Heart right ventricle (tissue), 16 donors: ENCODE results near the gene CATSPER3. TPM values are rescaled to one million over a fixed set of nuclear protein-coding genes. Genes with fewer than 3 reads are reported as not detected.

Source experiments
- ATAC-seq, 8 donors: fragments of 200-7000 bp; cut with Tn5 transposase; one replicate each; pipeline ENCODE4 v1.9.1; 2020; ENCODE audit warnings: mild to moderate bottlenecking in 8 of 8, moderate library complexity in 8 of 8, moderate number of reproducible peaks in 1 of 8
- DNase-seq, 2 donors: peaks; one replicate each; pipeline ENCODE4 v3.0.0-alpha.2; 2020
- H3K27ac ChIP-seq, 10 donors: fragments of 200-600 bp; sonication (generic) in 2 of 10; one replicate each; pipeline versions ENCODE4 v1.5.0 to v1.8.0; 2020 to 2022; ENCODE audit warnings: mild to moderate bottlenecking in 3 of 10
- H3K27me3 ChIP-seq, 7 donors: fragments of 200-600 bp; one replicate each; pipeline ENCODE4 v1.8.0; 2021 to 2022; ENCODE audit warnings: mild to moderate bottlenecking in 2 of 7
- H3K36me3 ChIP-seq, 9 donors: fragments of 200-600 bp; sonication (generic) in 1 of 9; one replicate each; pipeline versions ENCODE4 v1.5.0 to v1.8.0; 2020 to 2022; ENCODE audit warnings: mild to moderate bottlenecking in 2 of 9
- H3K4me1 ChIP-seq, 9 donors: fragments of 200-600 bp; sonication (generic) in 1 of 9; one replicate each; pipeline versions ENCODE4 v1.5.0 to v1.8.0; 2020 to 2022; ENCODE audit warnings: mild to moderate bottlenecking in 4 of 9
- H3K4me3 ChIP-seq, 10 donors: fragments of 200-600 bp; sonication (generic) in 2 of 10; one replicate each; pipeline versions ENCODE4 v1.5.0 to v1.8.0; 2020 to 2022; ENCODE audit warnings: mild to moderate bottlenecking in 7 of 10, moderate library complexity in 2 of 10
- H3K9me3 ChIP-seq, 11 donors: fragments of 200-600 bp in 10 of 11; sonication (generic) in 2 of 11; one replicate each; pipeline versions ENCODE4 v1.5.0 to v1.8.0; 2013 to 2022; ENCODE audit warnings: mild to moderate bottlenecking in 2 of 11, control low read depth in 1 of 11, moderate library complexity in 1 of 11
- WGBS, 2 donors: extraction: QIAGEN DNeasy Blood & Tissue Kit; methylation state at CpG; one replicate each; pipeline ENCODE4 v1.1.7; 2013; ENCODE audit warnings: inconsistent platforms in 1 of 2; 5-methylcytosine and 5-hydroxymethylcytosine counted together
- intact Hi-C, 10 donors: fragments of 100-400 bp; cut with DNase I; formaldehyde crosslinking; loops; one replicate each; pipeline versions ENCODE4 v1.11.1 to v1.14.2; 2022
- polyA plus RNA-seq, 2 donors: library from polyadenylated mRNA; stranded (reverse); fragments of 200-250 nt; gene quantifications; one replicate each; pipeline ENCODE4 v1.2.3, GENCODE V29; 2013
- total RNA-seq, 10 donors: library from RNA; stranded (reverse); fragmentation: NEBNext Ultra II Directional in 3 of 10; extraction: Animal tissue kit (Norgen Biotek cat#: 25700) in 3 of 10; gene quantifications; one replicate each; pipeline versions ENCODE4 v1.2.1 to v1.2.4, GENCODE V29; 2021 to 2023
- TF ChIP-seq, protein P1 (sequence below), 9 donors: fragments of 200-600 bp; sonication (generic) in 2 of 9; IDR thresholded peaks; one replicate each; pipeline versions ENCODE4 v1.5.0 to v1.8.0; 2021 to 2022; ENCODE audit warnings: antibody characterized with exemption in 9 of 9, mild to moderate bottlenecking in 5 of 9, moderate library complexity in 1 of 9
- donor health status: Arrhythmogenic right ventricular cardiomyopathy.
- donor health status: ischemic (EF 13 %, LVEDD 7.1; RV severe dilation, severe dysfunction).
- donor health status: healthy with polysubstance abuse.
- donor health status: DM: no; HTN: yes; CAD: no.
- donor health status: DM: no; HTN: no; CAD: no.
- donor health status: ischemic (EF 25% LVEDD 6.9; RV normal size, moderate dysfunction).
- donor health status: ischemic (EF 25% LVEDD 5.7; RV mildly dilated, moderate dysfunction).
- donor health status: healthy.
- donor health status: DM: yes; HTN: yes; CAD: no.
- donor health status: Ischemic cardiomyopathy.
- donor health status: ischemic (EF 35%, LVEDD 5.7; RV mildly dilated, moderate dysfunction).
- donor health status: nonischemic (EF 11% LVEDD 7.7; RV severe dilation, severe dysfunction).
- donor health status: DM: yes; HTN: yes; CAD: no.
- donor health status: PGD.
- donor health status: ischemic (EF 29% LVEDD 5.4; RV normal size, mild dysfunction).
- donor health status: nonischemic (EF 23%, LVEDD 6.1; RV moderate dilation, normal function).

The CATSPER3 gene
- total and polyA plus RNA-seq, 12 donors: 0.37 to 1.1 (median 0.72) TPM

DNA sequence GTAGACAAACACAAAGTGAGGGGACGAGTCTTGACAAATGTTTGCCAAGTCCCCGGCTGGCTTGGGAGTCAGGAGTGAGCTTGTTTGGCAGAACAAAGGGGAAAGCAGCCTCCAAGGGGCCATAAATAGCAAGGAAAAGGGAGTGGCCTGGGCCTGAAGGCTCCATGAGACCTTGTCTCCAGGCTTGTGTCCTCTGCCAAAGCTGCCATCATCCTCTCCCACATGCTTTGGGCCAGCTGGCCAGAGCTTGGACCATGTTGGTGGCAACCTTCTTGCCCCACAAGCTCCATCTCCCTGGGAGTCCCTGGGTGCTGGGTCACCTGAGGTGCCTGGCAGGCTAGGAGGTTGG is 79.6 kb downstream of the CATSPER3 start:
- Histone ChIP-seq H3K27ac (no peak overlapping the region), H3K27me3 (peaks cover 13 to 100% (median 99%) of the 10 kb centered on the region in 7 donors), H3K36me3 (no peaks in the 10 kb centered on the region), H3K4me1 (peaks cover 0 to 5% (median 0%) of the 10 kb centered on the region in 9 donors), H3K9me3 (no peaks in the 10 kb centered on the region), H3K4me3 (no peak overlapping the region)
- ATAC-seq: no peak
- intact Hi-C loops: no loop called here
- WGBS, 2 donors: 51 to 57% methylated on average over 2 of the region's 2 CpGs
- no peak for DNase-seq
- TF ChIP-seq, protein P1, sequence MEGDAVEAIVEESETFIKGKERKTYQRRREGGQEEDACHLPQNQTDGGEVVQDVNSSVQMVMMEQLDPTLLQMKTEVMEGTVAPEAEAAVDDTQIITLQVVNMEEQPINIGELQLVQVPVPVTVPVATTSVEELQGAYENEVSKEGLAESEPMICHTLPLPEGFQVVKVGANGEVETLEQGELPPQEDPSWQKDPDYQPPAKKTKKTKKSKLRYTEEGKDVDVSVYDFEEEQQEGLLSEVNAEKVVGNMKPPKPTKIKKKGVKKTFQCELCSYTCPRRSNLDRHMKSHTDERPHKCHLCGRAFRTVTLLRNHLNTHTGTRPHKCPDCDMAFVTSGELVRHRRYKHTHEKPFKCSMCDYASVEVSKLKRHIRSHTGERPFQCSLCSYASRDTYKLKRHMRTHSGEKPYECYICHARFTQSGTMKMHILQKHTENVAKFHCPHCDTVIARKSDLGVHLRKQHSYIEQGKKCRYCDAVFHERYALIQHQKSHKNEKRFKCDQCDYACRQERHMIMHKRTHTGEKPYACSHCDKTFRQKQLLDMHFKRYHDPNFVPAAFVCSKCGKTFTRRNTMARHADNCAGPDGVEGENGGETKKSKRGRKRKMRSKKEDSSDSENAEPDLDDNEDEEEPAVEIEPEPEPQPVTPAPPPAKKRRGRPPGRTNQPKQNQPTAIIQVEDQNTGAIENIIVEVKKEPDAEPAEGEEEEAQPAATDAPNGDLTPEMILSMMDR (IDR thresholded peaks at IDR 0.05): no peak

DNA sequence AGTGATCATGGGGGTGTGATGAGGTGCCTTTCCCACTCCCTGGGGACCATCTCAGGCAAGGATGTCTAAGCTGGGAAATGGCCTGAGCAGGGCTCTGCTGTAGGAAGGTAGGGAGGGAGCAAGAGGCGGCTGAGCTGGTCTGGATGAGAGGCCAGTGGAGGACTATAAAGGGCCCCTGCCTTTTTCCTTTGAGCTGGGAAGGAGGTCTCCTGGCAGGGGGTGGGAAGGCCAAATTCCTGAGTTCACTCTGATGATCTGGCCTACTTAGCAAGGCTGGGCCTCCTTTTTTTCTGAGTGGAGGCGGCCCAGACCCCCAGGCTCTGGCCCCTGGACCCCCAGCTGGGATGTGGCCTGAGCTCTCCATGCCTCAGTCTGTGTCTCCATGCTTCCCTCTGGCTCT is 80.6 kb downstream of the CATSPER3 start:
- no peak for ATAC-seq
- peaks cover 0 to 5% (median 0%) of the 10 kb centered on the region in 9 donors for H3K4me1 ChIP-seq
- intact Hi-C loops: no loop called here
- no peak overlapping the region for H3K4me3 ChIP-seq
- no peaks in the 10 kb centered on the region for H3K9me3 ChIP-seq
- WGBS, 2 donors: 74 to 93% methylated on average over 2 of the region's 2 CpGs
- H3K27me3 ChIP-seq: peaks cover 13 to 100% (median 98%) of the 10 kb centered on the region in 7 donors
- DNase-seq: no peak
- no peak overlapping the region for H3K27ac ChIP-seq
- no peaks in the 10 kb centered on the region for H3K36me3 ChIP-seq
- TF ChIP-seq, protein P1 (IDR thresholded peaks at IDR 0.05): no peak

DNA sequence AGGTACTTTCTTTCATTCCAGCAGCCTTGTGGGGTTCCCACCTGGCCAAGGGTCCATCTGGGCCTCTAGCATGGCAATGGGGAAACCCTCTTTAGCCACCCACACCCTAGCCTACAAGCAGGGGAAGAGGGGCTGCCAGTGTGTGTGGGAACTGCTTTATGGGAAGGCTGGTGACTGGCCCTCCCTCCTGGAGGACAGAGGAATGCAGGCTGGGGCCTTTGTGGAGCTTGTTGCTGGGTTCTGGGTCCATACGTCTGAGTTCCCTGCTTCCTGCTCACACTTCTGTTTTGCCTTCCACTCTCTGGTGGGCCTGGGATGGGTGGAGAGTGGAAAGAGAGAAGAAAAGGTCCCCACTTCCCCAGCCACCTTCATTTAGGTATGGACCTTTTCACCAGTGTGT is 81.2 kb downstream of the CATSPER3 start:
- no peak for DNase-seq
- WGBS, 2 donors: 27 to 36% methylated on average over 1 of the region's 1 CpG
- H3K4me1 ChIP-seq: peaks cover 0 to 5% (median 0%) of the 10 kb centered on the region in 9 donors
- TF ChIP-seq, protein P1 (IDR thresholded peaks at IDR 0.05): no peak
- no peak overlapping the region for H3K27ac ChIP-seq
- H3K27me3 ChIP-seq: peaks cover 13 to 99% (median 96%) of the 10 kb centered on the region in 7 donors
- H3K4me3 ChIP-seq: no peak overlapping the region
- intact Hi-C loops: no loop called here
- no peak for ATAC-seq
- no peaks in the 10 kb centered on the region for H3K9me3 ChIP-seq
- H3K36me3 ChIP-seq: no peaks in the 10 kb centered on the region

DNA sequence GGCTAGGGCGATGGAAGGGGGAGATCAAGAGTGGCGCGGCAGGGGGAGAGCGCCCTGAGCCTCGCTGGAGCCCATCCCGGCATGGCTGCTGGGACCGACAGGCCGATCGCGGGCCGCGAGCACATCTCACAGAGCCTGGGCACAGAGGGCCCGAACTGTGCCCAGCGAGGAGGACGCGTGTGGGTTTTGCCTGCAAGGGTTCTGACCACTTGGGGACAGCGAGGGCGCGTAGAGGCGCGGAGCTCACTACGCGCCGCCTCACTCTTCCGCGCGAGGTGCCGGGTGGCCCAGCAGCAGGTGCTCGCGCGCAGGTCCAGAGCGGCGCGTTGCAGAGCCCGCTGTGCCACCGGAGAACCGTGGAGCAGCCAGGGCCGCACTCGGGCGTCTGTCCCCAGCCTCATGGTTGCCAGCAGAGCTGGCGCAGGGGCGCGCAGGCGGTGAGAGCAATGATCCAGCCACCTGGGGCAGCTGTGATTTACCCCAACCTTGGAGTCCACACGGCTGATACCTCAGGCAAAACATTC is 82.6 kb downstream of the CATSPER3 start:
- WGBS, 2 donors: 4 to 8% methylated on average over 45 of the region's 45 CpGs
- DNase-seq (no peak), ATAC-seq (peak in 5 of 8 donors; percentile 9 to 47 (median 41))
- H3K9me3 ChIP-seq: no peaks in the 10 kb centered on the region
- H3K36me3 ChIP-seq: no peaks in the 10 kb centered on the region
- peaks cover 11 to 92% (median 84%) of the 10 kb centered on the region in 7 donors for H3K27me3 ChIP-seq
- TF ChIP-seq, protein P1 (IDR thresholded peaks at IDR 0.05): no peak
- H3K4me3 ChIP-seq: peak overlapping the region in 2 of 10 donors; percentile 11 to 20
- intact Hi-C loops: loop anchor here in 2 of 10 donors (10.0 kb wide), 2 partner anchors 134 to 144 kb away; no protein-coding TSS in a partner anchor
- H3K27ac ChIP-seq: no peak overlapping the region
- peaks cover 0 to 5% (median 0%) of the 10 kb centered on the region in 9 donors for H3K4me1 ChIP-seq
